GM12801 (cell line): ENCODE measurements around the gene RFX4.

Experiments used
- CTCF ChIP-seq: IDR thresholded peaks from one replicate; pipeline ENCODE4 v1.5.1; 2011; ENCODE audit warnings: control low read depth; ENCODE audit not compliant: insufficient read length; ENCODE audit errors: extremely low read depth

Gene RFX4

GRCh38 chr12:106598003-106598402 is 15.2 kb downstream of the RFX4 start:
- TF ChIP-seq CTCF = no peak

GRCh38 chr12:106599302-106599701 is 16.5 kb downstream of the RFX4 start:
- no peak for TF ChIP-seq CTCF

GRCh38 chr12:106600503-106600902 is 17.7 kb downstream of the RFX4 start:
- no peak for TF ChIP-seq CTCF

- no peak for TF ChIP-seq CTCF
Observed at GRCh38 chr12:106601031-106601430, 18.2 kb downstream of the RFX4 start.

DNA sequence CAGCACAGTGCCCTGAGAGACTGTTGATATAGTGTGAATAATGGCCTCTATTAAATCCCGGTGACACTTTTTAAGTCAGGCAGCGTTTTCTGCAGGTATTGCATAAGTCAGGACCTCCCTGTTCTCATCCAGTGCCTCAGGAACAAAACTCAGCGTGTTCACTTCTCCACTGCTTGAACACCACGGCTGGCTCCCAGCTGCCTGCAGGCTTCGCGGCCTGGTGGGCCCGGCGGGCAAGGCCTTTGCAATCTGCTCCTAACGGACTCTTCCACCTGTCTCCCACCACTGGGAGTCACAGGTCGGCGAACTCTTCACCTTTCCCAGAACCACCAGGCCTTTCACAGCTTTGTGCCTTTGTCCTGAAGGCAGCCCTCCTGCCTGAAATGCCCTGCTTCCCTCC is 18.7 kb downstream of the RFX4 start:
- TF ChIP-seq CTCF = no peak

DNA sequence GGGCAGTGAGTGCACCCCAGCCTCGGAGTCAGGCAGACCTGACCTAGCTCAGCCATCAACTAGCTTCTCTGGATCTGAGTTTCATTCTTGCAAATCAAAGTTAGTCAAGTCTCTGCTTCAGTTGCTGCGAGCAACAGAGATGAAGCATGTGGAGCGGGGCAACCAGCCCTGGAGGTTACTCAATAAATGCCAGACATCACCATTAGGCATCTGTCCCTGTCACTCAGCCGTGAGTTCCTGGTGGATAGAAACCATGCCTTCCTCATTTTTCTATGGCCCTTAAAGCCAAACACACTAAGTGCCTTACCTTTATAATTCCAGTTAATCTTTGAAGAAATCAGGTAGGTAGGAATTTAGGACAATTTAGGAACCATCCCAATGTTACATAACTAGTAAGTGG is 19.3 kb downstream of the RFX4 start:
- no peak for TF ChIP-seq CTCF

DNA sequence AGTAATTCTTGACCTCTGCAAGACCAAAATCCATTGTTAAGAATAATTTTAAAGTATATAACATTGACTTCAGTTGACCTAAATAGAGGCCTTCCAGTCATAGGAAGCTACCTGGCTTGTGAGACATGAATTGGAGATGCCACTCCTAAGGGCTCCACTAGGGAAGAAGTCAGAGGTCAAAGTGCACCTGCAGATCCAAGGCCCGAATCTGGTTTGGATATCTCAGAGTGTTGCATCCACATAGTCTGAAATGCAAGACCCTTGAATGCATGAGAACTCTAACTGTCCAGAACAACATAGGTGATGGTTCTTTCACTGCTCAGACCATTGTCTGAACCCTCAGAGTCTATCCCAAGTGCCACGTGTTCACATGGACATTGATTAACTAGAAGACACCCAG is 22.4 kb downstream of the RFX4 start:
- TF ChIP-seq CTCF = no peak

- no peak for TF ChIP-seq CTCF
Observed at GRCh38 chr12:106625976-106626375, 43.2 kb downstream of the RFX4 start.
